ENCODE measurements around the gene CACNG7.

The CACNG7 gene

GRCh38 chr19:53906211-53907192 is 2.6 kb upstream of the CACNG7 start:
- no peak overlapping the region for H2AFZ ChIP-seq (ENCODE audit: low read depth)
- TF ChIP-seq, protein P1, sequence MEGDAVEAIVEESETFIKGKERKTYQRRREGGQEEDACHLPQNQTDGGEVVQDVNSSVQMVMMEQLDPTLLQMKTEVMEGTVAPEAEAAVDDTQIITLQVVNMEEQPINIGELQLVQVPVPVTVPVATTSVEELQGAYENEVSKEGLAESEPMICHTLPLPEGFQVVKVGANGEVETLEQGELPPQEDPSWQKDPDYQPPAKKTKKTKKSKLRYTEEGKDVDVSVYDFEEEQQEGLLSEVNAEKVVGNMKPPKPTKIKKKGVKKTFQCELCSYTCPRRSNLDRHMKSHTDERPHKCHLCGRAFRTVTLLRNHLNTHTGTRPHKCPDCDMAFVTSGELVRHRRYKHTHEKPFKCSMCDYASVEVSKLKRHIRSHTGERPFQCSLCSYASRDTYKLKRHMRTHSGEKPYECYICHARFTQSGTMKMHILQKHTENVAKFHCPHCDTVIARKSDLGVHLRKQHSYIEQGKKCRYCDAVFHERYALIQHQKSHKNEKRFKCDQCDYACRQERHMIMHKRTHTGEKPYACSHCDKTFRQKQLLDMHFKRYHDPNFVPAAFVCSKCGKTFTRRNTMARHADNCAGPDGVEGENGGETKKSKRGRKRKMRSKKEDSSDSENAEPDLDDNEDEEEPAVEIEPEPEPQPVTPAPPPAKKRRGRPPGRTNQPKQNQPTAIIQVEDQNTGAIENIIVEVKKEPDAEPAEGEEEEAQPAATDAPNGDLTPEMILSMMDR (conservative IDR thresholded peaks at IDR 0.05; ENCODE audit: low read depth, low read length), result peak; percentile 63
- no peak overlapping the region for H3K4me2 ChIP-seq
- H3K27ac ChIP-seq, result no peak overlapping the region
- H3K4me3 ChIP-seq (IDR thresholded peaks at IDR 0.05; ENCODE audit: insufficient read depth, low read depth, low read length), result no peak overlapping the region
- H3K36me3 ChIP-seq (ENCODE audit: insufficient read depth), result no peaks in the 10 kb centered on the region
- no peaks in the 10 kb centered on the region for H4K20me1 ChIP-seq (ENCODE audit: insufficient read depth)
- H3K27me3 ChIP-seq (ENCODE audit: insufficient read depth, low read depth), result no peaks in the 10 kb centered on the region
- no peaks in the 10 kb centered on the region for H3K4me1 ChIP-seq (ENCODE audit: low read depth, poor library complexity, severe bottlenecking)
- no peaks in the 10 kb centered on the region for H3K79me2 ChIP-seq (ENCODE audit: insufficient read depth, low read depth)
- no peak overlapping the region for H3K9ac ChIP-seq

DNA sequence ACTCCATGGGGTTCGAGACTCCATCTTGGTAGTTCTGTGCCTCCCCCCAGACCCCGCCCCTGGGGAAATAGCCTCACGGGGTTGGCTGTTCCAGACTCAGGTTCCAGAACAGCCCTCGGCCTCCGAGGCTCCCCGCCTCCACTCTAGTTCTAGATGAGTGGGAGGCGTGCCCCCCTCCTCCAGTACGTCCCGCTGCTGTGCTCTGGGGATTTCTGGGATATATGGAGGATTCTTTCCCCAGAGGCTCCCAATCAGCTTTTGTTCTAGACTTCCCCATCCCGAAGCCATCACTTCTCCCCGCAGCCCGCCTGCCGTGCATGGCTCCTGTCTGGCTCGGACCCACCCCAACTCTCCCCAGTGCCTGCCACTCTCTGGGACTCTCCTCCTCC is 1.9 kb upstream of the CACNG7 start:
- H3K4me1 ChIP-seq (ENCODE audit: low read depth, poor library complexity, severe bottlenecking), result no peaks in the 10 kb centered on the region
- H3K4me3 ChIP-seq (IDR thresholded peaks at IDR 0.05; ENCODE audit: insufficient read depth, low read depth, low read length), result no peak overlapping the region
- no peak overlapping the region for H3K27ac ChIP-seq
- H3K9ac ChIP-seq, result no peak overlapping the region
- TF ChIP-seq, protein P1 (conservative IDR thresholded peaks at IDR 0.05; ENCODE audit: low read depth, low read length), result no peak
- no peaks in the 10 kb centered on the region for H3K36me3 ChIP-seq (ENCODE audit: insufficient read depth)
- H3K4me2 ChIP-seq, result no peak overlapping the region
- no peaks in the 10 kb centered on the region for H3K79me2 ChIP-seq (ENCODE audit: insufficient read depth, low read depth)
- no peak overlapping the region for H2AFZ ChIP-seq (ENCODE audit: low read depth)
- H3K27me3 ChIP-seq (ENCODE audit: insufficient read depth, low read depth), result no peaks in the 10 kb centered on the region
- H4K20me1 ChIP-seq (ENCODE audit: insufficient read depth), result no peaks in the 10 kb centered on the region

GRCh38 chr19:53907690-53908089 is 1.4 kb upstream of the CACNG7 start:
- H3K4me3 ChIP-seq (IDR thresholded peaks at IDR 0.05; ENCODE audit: insufficient read depth, low read depth, low read length), result no peak overlapping the region
- H3K4me1 ChIP-seq (ENCODE audit: low read depth, poor library complexity, severe bottlenecking), result no peaks in the 10 kb centered on the region
- H3K27me3 ChIP-seq (ENCODE audit: insufficient read depth, low read depth), result no peaks in the 10 kb centered on the region
- no peak overlapping the region for H3K27ac ChIP-seq
- TF ChIP-seq, protein P1 (conservative IDR thresholded peaks at IDR 0.05; ENCODE audit: low read depth, low read length), result no peak
- no peaks in the 10 kb centered on the region for H4K20me1 ChIP-seq (ENCODE audit: insufficient read depth)
- H2AFZ ChIP-seq (ENCODE audit: low read depth), result no peak overlapping the region
- no peak overlapping the region for H3K9ac ChIP-seq
- no peak overlapping the region for H3K4me2 ChIP-seq
- H3K79me2 ChIP-seq (ENCODE audit: insufficient read depth, low read depth), result no peaks in the 10 kb centered on the region
- H3K36me3 ChIP-seq (ENCODE audit: insufficient read depth), result no peaks in the 10 kb centered on the region

- no peaks in the 10 kb centered on the region for H4K20me1 ChIP-seq (ENCODE audit: insufficient read depth)
- TF ChIP-seq, protein P1 (conservative IDR thresholded peaks at IDR 0.05; ENCODE audit: low read depth, low read length), result no peak
- H3K4me1 ChIP-seq (ENCODE audit: low read depth, poor library complexity, severe bottlenecking), result no peaks in the 10 kb centered on the region
- no peaks in the 10 kb centered on the region for H3K36me3 ChIP-seq (ENCODE audit: insufficient read depth)
- H3K27ac ChIP-seq, result no peak overlapping the region
- H2AFZ ChIP-seq (ENCODE audit: low read depth), result no peak overlapping the region
- H3K4me3 ChIP-seq (IDR thresholded peaks at IDR 0.05; ENCODE audit: insufficient read depth, low read depth, low read length), result no peak overlapping the region
- H3K27me3 ChIP-seq (ENCODE audit: insufficient read depth, low read depth), result no peaks in the 10 kb centered on the region
- no peak overlapping the region for H3K9ac ChIP-seq
- no peaks in the 10 kb centered on the region for H3K79me2 ChIP-seq (ENCODE audit: insufficient read depth, low read depth)
- H3K4me2 ChIP-seq, result no peak overlapping the region
Observed at GRCh38 chr19:53908106-53908934, 758 bp upstream of the CACNG7 start.

Measured in KMS-11 (cell line).